Retinal pigment epithelial cell (primary cell): ENCODE data around the gene SFRP4.
"Not testable (repeated sequence)": the region's sequence is repeated elsewhere in the genome, so short reads cannot be mapped to it uniquely, and the experiment has no call there.

Source experiments
- DNase-seq: peaks from one replicate; pipeline ENCODE4 v3.0.0-alpha.2; 2010; ENCODE audit warnings: low read depth
- H3K4me3 ChIP-seq: 2 replicates; pipeline ENCODE4 v1.5.1; 2011; ENCODE audit warnings: mild to moderate bottlenecking, low read length, control low read depth, moderate library complexity
- CTCF ChIP-seq: conservative IDR thresholded peaks from 2 replicates; pipeline ENCODE4 v1.5.1; 2011; ENCODE audit warnings: low read depth, low read length, control low read depth, inconsistent platforms

Gene SFRP4

GRCh38 chr7:37916673-37917660 is at the start of gene SFRP4:
SFRP4 (minus strand) TSS chr7:37916817; CDS start chr7:37916537, 280 bp downstream.
- peak; percentile 76 for TF ChIP-seq CTCF
- DNase-seq: no peak
- H3K4me3 ChIP-seq: peak within 1 kb of the TSS; percentile 49

GRCh38 chr7:37964196-37964595 is 47.6 kb upstream of the SFRP4 start:
- no peak overlapping the region for H3K4me3 ChIP-seq
- no peak for TF ChIP-seq CTCF
- DNase-seq: no peak

- no peak overlapping the region for H3K4me3 ChIP-seq
- no peak for DNase-seq
- no peak for TF ChIP-seq CTCF
Measured at GRCh38 chr7:37961251-37961650, 44.6 kb upstream of the SFRP4 start.

- no peak for DNase-seq
- no peak for TF ChIP-seq CTCF
- H3K4me3 ChIP-seq: no peak overlapping the region
Measured at GRCh38 chr7:37960483-37960882, 43.9 kb upstream of the SFRP4 start.

GRCh38 chr7:37957221-37957970 is 40.8 kb upstream of the SFRP4 start:
- H3K4me3 ChIP-seq: no peak overlapping the region
- DNase-seq: no peak
- no peak for TF ChIP-seq CTCF

- no peak overlapping the region for H3K4me3 ChIP-seq
- no peak for TF ChIP-seq CTCF
- DNase-seq: no peak
Measured at GRCh38 chr7:37956791-37957190, 40.2 kb upstream of the SFRP4 start.

GRCh38 chr7:37954217-37954616 is 37.6 kb upstream of the SFRP4 start:
- not testable (repeated sequence) for DNase-seq

More at GRCh38 chr7:37954217-37954616, 37.6 kb upstream of the SFRP4 start:
- H3K4me3 ChIP-seq: not testable (repeated sequence)
